BLaER1 (cell line): ENCODE data around the gene UFM1.
A peak's percentile ranks its signal among the peaks of the same experiment; 100 is the strongest.

Experiments
- H3K27ac ChIP-seq: shearing (Covaris generic); formaldehyde crosslinking; 2 replicates; pipeline ENCODE4 v1.8.1; 2022
- H3K27me3 ChIP-seq: shearing (Covaris generic); formaldehyde crosslinking; 2 replicates; pipeline ENCODE4 v1.8.1; 2022
- H3K36me3 ChIP-seq: shearing (Covaris generic); formaldehyde crosslinking; 2 replicates; pipeline ENCODE4 v1.8.1; 2022
- H3K4me1 ChIP-seq: shearing (Covaris generic); formaldehyde crosslinking; 2 replicates; pipeline ENCODE4 v1.8.1; 2022
- H3K4me2 ChIP-seq: shearing (Covaris generic); formaldehyde crosslinking; 2 replicates; pipeline ENCODE4 v1.8.1; 2022
- H3K4me3 ChIP-seq: shearing (Covaris generic); formaldehyde crosslinking; 2 replicates; pipeline ENCODE4 v1.8.1; 2022
- H3K9ac ChIP-seq: shearing (Covaris generic); formaldehyde crosslinking; 2 replicates; pipeline ENCODE4 v1.8.1; 2022
- H3K9me3 ChIP-seq: shearing (Covaris generic); formaldehyde crosslinking; 2 replicates; pipeline ENCODE4 v1.8.1; 2022
- H4K20me1 ChIP-seq: shearing (Covaris generic); formaldehyde crosslinking; 2 replicates; pipeline ENCODE4 v1.8.1; 2022
- Cebpa-rat ChIP-seq: shearing (Covaris generic); IDR thresholded peaks from 2 replicates; pipeline ENCODE4 v1.8.1; 2022

Gene UFM1

GRCh38 chr13:38334845-38335244, 14.8 kb upstream of the UFM1 start:
- H3K36me3 ChIP-seq: no peaks in the 10 kb centered on the region
- no peak overlapping the region for H3K4me3 ChIP-seq
- no peak overlapping the region for H3K9ac ChIP-seq
- no peak overlapping the region for H3K4me2 ChIP-seq
- no peak overlapping the region for H3K27ac ChIP-seq
- no peaks in the 10 kb centered on the region for H4K20me1 ChIP-seq
- no peaks in the 10 kb centered on the region for H3K4me1 ChIP-seq
- no peaks in the 10 kb centered on the region for H3K27me3 ChIP-seq
- no peaks in the 10 kb centered on the region for H3K9me3 ChIP-seq
- TF ChIP-seq Cebpa-rat: no peak

- Histone ChIP-seq H3K4me2 (no peak overlapping the region), H3K9me3 (no peaks in the 10 kb centered on the region), H3K4me1 (no peaks in the 10 kb centered on the region), H3K36me3 (no peaks in the 10 kb centered on the region), H3K4me3 (no peak overlapping the region), H3K27me3 (no peaks in the 10 kb centered on the region), H4K20me1 (no peaks in the 10 kb centered on the region), H3K9ac (no peak overlapping the region), H3K27ac (no peak overlapping the region)
- no peak for TF ChIP-seq Cebpa-rat
Observed at GRCh38 chr13:38338089-38338488, 11.6 kb upstream of the UFM1 start.

- Histone ChIP-seq H3K27me3 (no peaks in the 10 kb centered on the region), H3K27ac (no peak overlapping the region), H3K4me1 (no peaks in the 10 kb centered on the region), H3K9me3 (no peaks in the 10 kb centered on the region), H3K4me2 (no peak overlapping the region), H4K20me1 (no peaks in the 10 kb centered on the region), H3K4me3 (no peak overlapping the region), H3K36me3 (no peaks in the 10 kb centered on the region), H3K9ac (no peak overlapping the region)
- TF ChIP-seq Cebpa-rat: no peak
Observed at GRCh38 chr13:38340624-38341023, 9.0 kb upstream of the UFM1 start.

GRCh38 chr13:38341149-38341692, 8.4 kb upstream of the UFM1 start:
- Histone ChIP-seq H3K36me3 (no peaks in the 10 kb centered on the region), H3K4me2 (no peak overlapping the region), H3K4me1 (no peaks in the 10 kb centered on the region), H3K27ac (no peak overlapping the region), H4K20me1 (no peaks in the 10 kb centered on the region), H3K4me3 (no peak overlapping the region), H3K27me3 (no peaks in the 10 kb centered on the region), H3K9me3 (no peaks in the 10 kb centered on the region), H3K9ac (no peak overlapping the region)
- TF ChIP-seq Cebpa-rat: no peak

GRCh38 chr13:38346764-38347163, 2.9 kb upstream of the UFM1 start:
- H3K36me3 ChIP-seq: peaks cover 8% of the 10 kb centered on the region; the same call in 1 of the 2 replicates
- no peak overlapping the region for H3K4me2 ChIP-seq
- no peaks in the 10 kb centered on the region for H3K9me3 ChIP-seq
- H3K4me3 ChIP-seq: no peak overlapping the region
- H4K20me1 ChIP-seq: peaks cover 12% of the 10 kb centered on the region; the same call in 1 of the 2 replicates
- H3K27ac ChIP-seq: no peak overlapping the region
- no peak overlapping the region for H3K9ac ChIP-seq
- H3K4me1 ChIP-seq: peaks cover 23% of the 10 kb centered on the region
- TF ChIP-seq Cebpa-rat: no peak
- no peaks in the 10 kb centered on the region for H3K27me3 ChIP-seq

GRCh38 chr13:38348861-38349389, 726 bp upstream of the UFM1 start:
- peak overlapping the region; percentile 93 for H3K9ac ChIP-seq

GRCh38 chr13:38350114-38350617, 515 bp downstream of the UFM1 start:
- H3K27ac ChIP-seq: peak overlapping the region; percentile 95
- H3K27me3 ChIP-seq: no peaks in the 10 kb centered on the region
- H3K4me1 ChIP-seq: peaks cover 29% of the 10 kb centered on the region
- peaks cover 12% of the 10 kb centered on the region; the same call in 1 of the 2 replicates for H4K20me1 ChIP-seq
- no peaks in the 10 kb centered on the region for H3K9me3 ChIP-seq
- peak overlapping the region; percentile 93 for H3K4me3 ChIP-seq
- peak overlapping the region; percentile 93 for H3K9ac ChIP-seq
- H3K4me2 ChIP-seq: peak overlapping the region; percentile 91
- H3K36me3 ChIP-seq: peaks cover 36% of the 10 kb centered on the region
- TF ChIP-seq Cebpa-rat: no peak

More at GRCh38 chr13:38348861-38349389, 726 bp upstream of the UFM1 start:
- Histone ChIP-seq H3K4me1 (peaks cover 29% of the 10 kb centered on the region), H3K4me2 (peak overlapping the region; percentile 91), H3K27ac (peak overlapping the region; percentile 95), H3K36me3 (peaks cover 25% of the 10 kb centered on the region), H3K4me3 (peak overlapping the region; percentile 93), H3K9me3 (no peaks in the 10 kb centered on the region), H3K27me3 (no peaks in the 10 kb centered on the region), H4K20me1 (peaks cover 12% of the 10 kb centered on the region; the same call in 1 of the 2 replicates)
- TF ChIP-seq Cebpa-rat: no peak

- H3K4me1 ChIP-seq: peaks cover 32% of the 10 kb centered on the region
- H4K20me1 ChIP-seq: peaks cover 5% of the 10 kb centered on the region; the same call in 1 of the 2 replicates
- no peak overlapping the region for H3K4me2 ChIP-seq
- no peak overlapping the region for H3K4me3 ChIP-seq
- TF ChIP-seq Cebpa-rat: no peak
- no peak overlapping the region for H3K9ac ChIP-seq
- peaks cover 58% of the 10 kb centered on the region for H3K36me3 ChIP-seq
- no peaks in the 10 kb centered on the region for H3K9me3 ChIP-seq
- no peak overlapping the region for H3K27ac ChIP-seq
- no peaks in the 10 kb centered on the region for H3K27me3 ChIP-seq
Observed at GRCh38 chr13:38355595-38356119, 6.0 kb downstream of the UFM1 start.

GRCh38 chr13:38358684-38359083, 9.0 kb downstream of the UFM1 start:
- Histone ChIP-seq H3K9me3 (0 out of 2 replicates have a peak, but pooled peaks cover 1% of the 10 kb centered on the region), H3K4me1 (peaks cover 43% of the 10 kb centered on the region), H3K36me3 (peaks cover 44% of the 10 kb centered on the region), H3K27me3 (no peaks in the 10 kb centered on the region), H3K4me2 (no peak overlapping the region; the same call in 1 of the 2 replicates), H3K9ac (no peak overlapping the region), H3K4me3 (no peak overlapping the region), H3K27ac (no peak overlapping the region), H4K20me1 (no peaks in the 10 kb centered on the region)
- no peak for TF ChIP-seq Cebpa-rat
